ENCODE data around the gene WNT3. TPM values are rescaled to one million over a fixed set of nuclear protein-coding genes. Genes with fewer than 3 reads are reported as not detected.

Gene WNT3
- total and polyA plus RNA-seq, 2 experiments from 2014 or later: 2.7 to 3.4 TPM

DNA sequence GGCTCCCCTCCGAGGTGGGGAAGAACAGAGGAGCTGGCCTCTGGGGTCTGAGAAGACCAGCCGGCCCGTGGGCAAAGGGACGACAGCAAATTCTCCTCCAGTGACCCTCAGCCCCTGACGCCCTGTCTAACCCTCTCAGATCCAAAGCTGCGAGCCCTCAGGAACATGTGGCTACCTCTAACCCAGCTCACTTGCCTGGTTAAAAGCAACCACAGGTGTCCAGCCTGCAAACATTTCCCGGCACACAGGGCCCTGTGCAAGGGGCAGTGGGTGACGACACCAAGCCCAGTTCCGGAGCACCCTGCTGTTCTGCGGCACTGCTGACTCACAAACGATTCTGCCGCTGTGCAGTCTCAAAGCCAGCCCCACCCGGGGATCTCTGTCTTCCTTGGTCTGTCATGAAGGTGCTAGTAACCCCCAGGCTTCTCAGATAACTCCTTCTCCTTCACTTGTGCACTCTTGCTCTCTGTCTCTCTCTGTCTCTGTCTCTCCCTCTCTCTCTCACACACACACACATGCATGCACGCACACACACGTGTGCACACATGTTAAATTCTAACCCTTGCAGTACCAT lies 23.0 kb downstream of the WNT3 start:
- no peak overlapping the region for H3K4me2 ChIP-seq
- H3K36me3 Mint-ChIP-seq (ENCODE audit: low read depth): no peaks in the 10 kb centered on the region
- TF ChIP-seq CTCF (conservative IDR thresholded peaks at IDR 0.05; ENCODE audit: low read depth in 2 of 2) (no peak), ZNF331 (CRISPR knock-in tag; IDR thresholded peaks at IDR 0.05; ENCODE audit: low read depth) (no peak), ETS1 (IDR thresholded peaks at IDR 0.05) (no peak), JUNB (IDR thresholded peaks at IDR 0.05; ENCODE audit: unreplicated experiment) (no peak), STAT1 (IDR thresholded peaks at IDR 0.05; ENCODE audit: unreplicated experiment) (no peak), EZH2phosphoT487 (IDR thresholded peaks at IDR 0.05; ENCODE audit: unreplicated experiment) (no peak), ZNF114 (CRISPR knock-in tag; IDR thresholded peaks at IDR 0.05) (no peak), ZNF462 (CRISPR knock-in tag; IDR thresholded peaks at IDR 0.05) (no peak), CREB1 (CRISPR knock-in tag; IDR thresholded peaks at IDR 0.05; ENCODE audit: low read depth) (no peak), NANOG (IDR thresholded peaks at IDR 0.05; ENCODE audit: borderline replicate concordance) (no peak), EZH2 (IDR thresholded peaks at IDR 0.05; ENCODE audit: low read depth, unreplicated experiment) (no peak), POLR2AphosphoS5 (IDR thresholded peaks at IDR 0.05; ENCODE audit: low read depth) (no peak)
- TF ChIP-seq, protein P1, sequence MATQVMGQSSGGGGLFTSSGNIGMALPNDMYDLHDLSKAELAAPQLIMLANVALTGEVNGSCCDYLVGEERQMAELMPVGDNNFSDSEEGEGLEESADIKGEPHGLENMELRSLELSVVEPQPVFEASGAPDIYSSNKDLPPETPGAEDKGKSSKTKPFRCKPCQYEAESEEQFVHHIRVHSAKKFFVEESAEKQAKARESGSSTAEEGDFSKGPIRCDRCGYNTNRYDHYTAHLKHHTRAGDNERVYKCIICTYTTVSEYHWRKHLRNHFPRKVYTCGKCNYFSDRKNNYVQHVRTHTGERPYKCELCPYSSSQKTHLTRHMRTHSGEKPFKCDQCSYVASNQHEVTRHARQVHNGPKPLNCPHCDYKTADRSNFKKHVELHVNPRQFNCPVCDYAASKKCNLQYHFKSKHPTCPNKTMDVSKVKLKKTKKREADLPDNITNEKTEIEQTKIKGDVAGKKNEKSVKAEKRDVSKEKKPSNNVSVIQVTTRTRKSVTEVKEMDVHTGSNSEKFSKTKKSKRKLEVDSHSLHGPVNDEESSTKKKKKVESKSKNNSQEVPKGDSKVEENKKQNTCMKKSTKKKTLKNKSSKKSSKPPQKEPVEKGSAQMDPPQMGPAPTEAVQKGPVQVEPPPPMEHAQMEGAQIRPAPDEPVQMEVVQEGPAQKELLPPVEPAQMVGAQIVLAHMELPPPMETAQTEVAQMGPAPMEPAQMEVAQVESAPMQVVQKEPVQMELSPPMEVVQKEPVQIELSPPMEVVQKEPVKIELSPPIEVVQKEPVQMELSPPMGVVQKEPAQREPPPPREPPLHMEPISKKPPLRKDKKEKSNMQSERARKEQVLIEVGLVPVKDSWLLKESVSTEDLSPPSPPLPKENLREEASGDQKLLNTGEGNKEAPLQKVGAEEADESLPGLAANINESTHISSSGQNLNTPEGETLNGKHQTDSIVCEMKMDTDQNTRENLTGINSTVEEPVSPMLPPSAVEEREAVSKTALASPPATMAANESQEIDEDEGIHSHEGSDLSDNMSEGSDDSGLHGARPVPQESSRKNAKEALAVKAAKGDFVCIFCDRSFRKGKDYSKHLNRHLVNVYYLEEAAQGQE (IDR thresholded peaks at IDR 0.05; ENCODE audit: unreplicated experiment): no peak
- no peak overlapping the region for H2AFZ ChIP-seq
- peaks cover 14% of the 10 kb centered on the region for H3K4me1 Mint-ChIP-seq
- no peak overlapping the region for H3K4me3 ChIP-seq
- peaks cover 24% of the 10 kb centered on the region for H3K27me3 Mint-ChIP-seq (ENCODE audit: insufficient read depth, low read depth, poor library complexity)
- H3K36me3 ChIP-seq (ENCODE audit: insufficient read depth): no peaks in the 10 kb centered on the region
- no peaks in the 10 kb centered on the region for H3K9me2 ChIP-seq (ENCODE audit: insufficient read depth)
- H3K4me1 ChIP-seq (ENCODE audit: insufficient read depth): no peaks in the 10 kb centered on the region
- peaks cover 17% of the 10 kb centered on the region for H3K27me3 ChIP-seq (ENCODE audit: insufficient read depth)
- no peaks in the 10 kb centered on the region; the same call in 1 of the 2 replicates for H4K20me1 ChIP-seq (replicated peaks; ENCODE audit: insufficient read depth)
- H3K9me3 Mint-ChIP-seq: no peaks in the 10 kb centered on the region; the same call in 2 of the 3 replicates
- ATAC-seq (no peak; the same call in 2 of the 3 replicates), DNase-seq (ENCODE audit: low spot score) (no peak)
- no peak overlapping the region for H3K4me3 Mint-ChIP-seq
- no peaks in the 10 kb centered on the region for H3K79me2 ChIP-seq (replicated peaks; ENCODE audit: insufficient read depth)
- no peak overlapping the region for H3K27ac Mint-ChIP-seq
- H3K27ac ChIP-seq (ENCODE audit: low read depth): no peak overlapping the region
- 0 out of 2 replicates have a peak, but pooled peaks cover 4% of the 10 kb centered on the region for H3F3A ChIP-seq (replicated peaks; ENCODE audit: low read depth)
